Stimulated activated naive CD4-positive, alpha-beta T cell (primary cell): ENCODE results near the gene SCYL1.

Source experiments
- DNase-seq, 6 experiments: peaks; one replicate each; lab custom pipeline; 2025; lab: John Stamatoyannopoulos, UW

Gene SCYL1

GRCh38 chr11:65524741-65525545 lies at the start of gene SCYL1:
Gene SCYL1, plus strand, starts transcription at chr11:65525083. Its CDS starts 71 bp downstream, at chr11:65525154.
- peak; percentile 62 to 88 (median 84) for DNase-seq

DNA sequence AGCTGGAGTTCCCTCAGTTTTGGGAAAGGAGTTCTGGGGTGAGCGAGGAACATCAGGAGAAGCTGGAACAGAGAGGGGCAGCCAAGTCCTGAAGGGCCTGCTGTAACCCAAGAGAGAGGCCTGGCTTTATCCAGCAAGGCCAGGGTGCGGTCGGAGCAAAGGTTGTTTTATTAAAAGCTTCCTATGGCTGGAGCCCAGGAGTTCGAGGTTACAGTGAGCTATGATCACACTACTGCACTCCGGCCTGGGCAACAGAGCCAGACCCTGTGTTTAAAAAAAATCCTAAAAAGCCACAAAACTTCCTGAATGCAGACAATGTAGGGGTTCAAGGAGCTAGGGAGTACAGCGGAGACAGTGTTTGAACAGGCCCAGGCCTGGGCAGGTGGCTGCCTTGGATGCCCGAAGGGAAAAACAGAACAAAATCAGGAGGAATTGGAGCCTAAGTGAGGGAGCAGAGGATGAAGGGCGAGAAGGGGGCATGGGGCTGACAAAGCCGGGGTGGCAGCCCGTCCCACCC lies 48.2 kb upstream of the SCYL1 start:
- no peak for DNase-seq

DNA sequence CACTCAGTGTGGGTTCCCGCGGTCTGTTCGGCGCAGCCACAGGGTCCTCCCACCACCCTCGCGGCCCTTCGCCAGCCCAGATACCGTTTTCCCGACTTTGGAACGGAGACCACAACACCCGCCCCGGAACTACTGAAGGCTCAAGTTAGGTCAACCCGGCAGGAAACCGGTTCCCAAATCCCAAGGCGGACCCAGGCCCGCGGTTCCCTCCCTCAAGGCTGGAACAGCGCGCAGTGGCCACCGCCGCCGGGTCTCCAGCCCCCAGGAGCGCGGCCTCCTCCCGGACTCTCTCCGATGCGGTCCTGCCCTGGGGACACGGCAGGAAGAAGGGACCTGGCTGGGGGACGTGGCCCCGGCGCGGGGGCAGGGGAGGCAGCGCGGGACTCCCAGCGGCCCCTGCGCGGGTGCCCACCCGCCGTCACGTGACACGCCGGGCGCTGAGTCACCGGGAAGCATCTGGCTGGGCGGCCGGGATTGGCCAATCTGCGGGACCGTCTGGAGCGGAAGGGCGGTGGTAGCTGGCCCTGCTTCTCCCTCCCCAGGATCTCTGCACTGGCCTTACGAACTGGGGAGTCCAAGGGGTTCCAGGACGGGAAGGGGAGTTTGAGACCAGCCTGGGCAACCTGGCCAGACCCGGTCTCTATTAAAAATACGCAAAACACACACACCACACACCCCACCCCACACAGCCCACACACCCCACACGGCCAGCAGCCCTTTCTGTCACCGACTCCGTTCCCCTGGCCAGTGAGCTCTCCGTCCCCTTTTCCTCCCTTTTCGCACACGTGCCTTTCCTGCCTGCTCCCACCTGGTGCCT lies 47.5 kb upstream of the SCYL1 start:
- peak; percentile 62 to 83 (median 74) for DNase-seq

GRCh38 chr11:65478388-65479183 lies 46.3 kb upstream of the SCYL1 start:
- no peak for DNase-seq

DNA sequence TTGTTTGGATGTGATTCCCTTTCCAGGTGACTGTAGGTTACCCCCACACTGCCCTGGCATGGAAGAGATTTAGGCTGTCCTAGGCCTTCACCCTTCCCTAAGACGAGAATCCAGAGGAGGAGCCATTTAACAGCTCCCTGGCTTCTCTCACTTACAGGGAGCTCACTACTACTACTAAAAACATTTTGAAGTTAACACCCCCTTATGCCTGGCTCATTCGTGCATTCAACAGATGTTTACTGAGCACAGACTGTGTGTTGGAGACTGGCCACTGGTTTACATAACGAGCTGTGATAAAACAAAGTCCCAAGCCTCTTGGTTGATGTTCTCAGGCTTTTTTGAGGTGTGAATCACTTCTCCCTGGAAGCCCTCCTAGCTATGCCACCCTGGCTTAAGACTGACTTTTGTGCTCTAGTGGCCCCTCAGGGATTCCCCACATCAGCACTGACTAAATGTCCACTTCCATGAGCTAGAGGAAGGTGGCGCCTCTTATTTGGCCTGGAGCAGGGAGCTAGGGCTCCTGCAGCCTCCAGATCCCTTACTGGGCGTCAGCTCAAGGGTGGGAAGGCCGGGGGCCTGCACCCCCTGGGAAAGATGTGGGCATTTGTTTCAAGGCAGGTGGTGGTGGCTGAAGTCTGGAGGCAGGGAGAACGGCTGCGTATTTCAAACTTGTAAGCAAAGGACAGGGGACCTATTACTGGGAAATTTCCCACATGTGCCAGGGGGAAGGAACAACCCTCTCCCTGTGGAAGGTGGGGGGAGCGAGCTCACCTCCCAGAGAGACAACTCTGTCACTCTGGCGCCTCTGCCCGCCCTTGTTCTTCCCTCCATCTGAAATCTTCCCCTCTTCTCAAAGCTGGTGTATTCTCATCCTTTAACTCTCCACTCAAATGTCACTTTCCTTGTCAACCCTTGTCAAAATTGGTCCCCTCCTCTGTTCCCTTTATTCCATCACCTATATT lies 45.4 kb upstream of the SCYL1 start:
- no peak for DNase-seq

DNA sequence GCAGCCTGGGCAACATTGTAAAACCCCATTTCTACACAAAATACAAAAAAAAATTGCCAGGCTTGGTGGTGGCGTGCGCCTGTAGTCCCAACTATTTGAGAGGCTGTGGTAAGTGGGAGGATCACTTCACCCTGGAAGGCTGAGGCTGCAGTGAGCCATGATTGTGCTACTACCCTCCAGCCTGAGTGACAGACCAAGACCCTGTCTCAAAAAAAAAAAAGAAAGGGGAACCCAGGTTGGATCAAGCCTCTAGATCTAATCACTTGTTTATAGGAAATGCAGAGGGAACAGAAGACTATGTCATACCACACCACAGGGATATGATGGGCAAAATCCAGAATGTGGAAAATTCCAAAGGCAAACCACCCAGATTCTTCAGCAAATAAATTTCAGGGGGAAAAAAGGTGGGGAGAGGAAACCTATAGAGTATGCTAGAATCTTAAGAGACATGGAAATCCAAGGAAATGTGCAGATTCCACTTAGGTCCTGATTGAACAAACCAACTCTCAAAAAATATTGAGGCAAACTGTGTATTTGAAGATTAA lies 42.5 kb upstream of the SCYL1 start:
- DNase-seq = no peak

GRCh38 chr11:65485920-65486219 lies 39.0 kb upstream of the SCYL1 start:
- DNase-seq = no peak

DNA sequence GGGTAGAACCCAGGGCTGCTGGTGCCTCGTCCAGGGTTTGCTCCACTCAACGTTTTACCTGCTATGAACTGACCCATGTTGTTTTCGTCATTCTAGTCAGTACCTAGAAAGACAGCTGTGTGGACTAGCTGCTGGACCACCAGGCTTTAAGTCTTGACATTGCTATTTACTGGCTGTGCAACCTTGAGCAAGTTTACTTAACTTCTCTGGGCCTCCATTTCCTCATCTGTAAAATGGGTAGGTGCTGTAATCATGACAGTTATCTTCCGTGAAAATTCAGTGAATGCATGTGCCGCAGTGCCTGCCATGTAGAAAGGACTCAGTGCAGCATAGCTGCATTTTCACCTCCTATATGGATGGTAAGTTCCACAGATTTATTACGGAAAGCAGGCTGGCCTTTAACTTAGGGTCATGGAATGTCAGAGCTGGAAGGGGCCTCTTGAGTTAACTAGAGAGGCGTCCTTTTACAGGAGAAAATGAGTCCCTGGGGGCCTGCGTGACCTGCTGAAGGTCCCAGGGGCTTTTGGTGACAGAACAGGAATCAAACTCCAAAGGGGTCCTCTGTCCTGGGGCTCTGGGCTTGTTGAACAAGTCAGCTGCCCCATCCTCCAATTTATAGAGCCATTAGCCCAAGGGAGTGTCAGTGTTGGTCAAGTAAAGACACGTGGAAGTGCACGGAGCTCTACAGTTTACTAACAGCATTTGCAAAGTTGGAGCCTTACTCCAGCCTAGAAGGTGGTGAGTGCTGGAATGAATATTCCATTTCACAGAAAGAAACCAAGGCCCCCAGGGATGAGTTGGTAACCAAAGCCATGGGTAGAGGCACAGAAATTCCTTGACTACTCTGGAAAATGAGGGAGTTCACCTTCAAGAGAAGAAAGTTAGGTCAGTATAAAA lies 38.1 kb upstream of the SCYL1 start:
- no peak for DNase-seq

DNA sequence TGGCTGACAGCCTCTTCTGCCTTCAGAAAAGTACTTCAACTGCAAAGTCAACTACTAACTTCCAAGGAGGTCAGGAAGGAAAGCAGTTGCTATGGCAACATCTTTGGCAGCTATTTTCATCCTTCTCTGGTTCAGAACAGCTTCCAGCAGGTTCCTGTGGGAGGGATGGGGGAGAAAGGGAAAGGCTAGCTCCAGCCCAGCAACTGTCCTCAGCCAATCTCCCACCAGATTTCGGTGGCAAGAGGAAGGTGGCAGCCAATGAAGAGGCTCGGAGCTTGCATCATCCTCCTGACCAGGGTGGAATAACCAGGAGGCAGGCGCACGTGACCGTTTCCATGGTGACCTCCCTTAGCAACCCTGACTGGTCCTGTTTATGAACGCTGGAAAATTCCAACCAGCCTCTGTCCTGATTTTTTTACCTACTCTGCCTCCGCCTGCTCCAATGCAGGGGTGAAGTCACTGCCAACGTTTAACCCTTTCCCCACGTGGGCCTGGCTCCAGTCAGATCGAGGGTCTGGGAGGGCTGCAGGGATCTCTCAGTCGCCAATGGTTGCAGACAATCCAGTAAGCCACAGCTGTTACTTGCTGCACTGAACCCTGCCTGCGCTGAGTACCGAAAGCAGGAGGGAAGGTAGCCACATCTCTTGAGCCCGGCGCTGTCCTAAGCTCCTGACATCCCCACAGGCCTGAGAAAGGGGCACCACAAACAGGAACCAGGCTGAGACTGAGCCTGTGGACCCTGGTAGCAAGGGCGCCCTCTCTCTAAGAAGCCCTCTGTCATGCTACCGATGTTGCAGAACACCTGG lies 37.2 kb upstream of the SCYL1 start:
- peak in 1 of 6 experiments; percentile 64 for DNase-seq

DNA sequence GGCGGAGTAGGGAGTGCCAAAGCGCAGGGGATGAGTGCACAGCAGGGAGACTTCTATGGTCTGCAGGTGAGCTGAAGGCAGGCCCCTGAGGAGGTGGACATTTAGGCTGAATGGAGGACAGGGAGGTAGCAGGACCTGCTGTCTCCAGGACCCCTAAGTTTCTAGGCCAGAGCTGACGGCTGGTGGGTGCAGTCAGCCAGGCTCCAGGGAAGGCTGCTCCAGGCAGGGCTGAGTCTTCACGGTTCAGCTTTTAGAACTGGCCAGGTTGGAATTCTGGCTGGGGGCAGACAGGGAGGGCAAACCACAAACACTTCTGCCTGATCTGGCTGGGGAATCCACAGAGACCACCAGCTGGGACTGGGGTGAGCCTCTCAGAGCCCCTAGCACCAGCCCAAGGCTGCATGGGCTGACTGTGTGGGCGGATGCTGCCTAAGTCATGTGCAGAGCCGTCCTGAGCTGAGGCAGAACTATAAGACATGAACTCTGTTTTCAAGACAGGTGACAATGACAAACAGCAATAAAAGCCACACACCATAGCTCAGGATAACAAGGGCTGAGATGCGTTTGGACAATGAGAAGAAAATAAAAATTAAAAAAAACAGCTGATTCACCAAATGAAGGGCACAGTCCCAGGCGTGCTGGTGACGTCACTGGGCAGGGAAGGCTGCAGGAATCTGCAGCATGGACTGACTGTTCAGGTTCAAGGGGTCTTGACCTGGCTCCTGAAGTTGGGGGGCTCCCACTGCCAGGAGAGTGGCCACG lies 36.4 kb upstream of the SCYL1 start:
- no peak for DNase-seq

GRCh38 chr11:65489035-65489705 lies 35.7 kb upstream of the SCYL1 start:
- no peak for DNase-seq

GRCh38 chr11:65489706-65490320 lies 35.1 kb upstream of the SCYL1 start:
- DNase-seq = no peak

- DNase-seq = no peak
Measured at GRCh38 chr11:65491163-65491465, 33.8 kb upstream of the SCYL1 start.

GRCh38 chr11:65491614-65492386 lies 33.1 kb upstream of the SCYL1 start:
- DNase-seq = no peak

- DNase-seq = no peak
Measured at GRCh38 chr11:65492387-65492636, 32.6 kb upstream of the SCYL1 start.

DNA sequence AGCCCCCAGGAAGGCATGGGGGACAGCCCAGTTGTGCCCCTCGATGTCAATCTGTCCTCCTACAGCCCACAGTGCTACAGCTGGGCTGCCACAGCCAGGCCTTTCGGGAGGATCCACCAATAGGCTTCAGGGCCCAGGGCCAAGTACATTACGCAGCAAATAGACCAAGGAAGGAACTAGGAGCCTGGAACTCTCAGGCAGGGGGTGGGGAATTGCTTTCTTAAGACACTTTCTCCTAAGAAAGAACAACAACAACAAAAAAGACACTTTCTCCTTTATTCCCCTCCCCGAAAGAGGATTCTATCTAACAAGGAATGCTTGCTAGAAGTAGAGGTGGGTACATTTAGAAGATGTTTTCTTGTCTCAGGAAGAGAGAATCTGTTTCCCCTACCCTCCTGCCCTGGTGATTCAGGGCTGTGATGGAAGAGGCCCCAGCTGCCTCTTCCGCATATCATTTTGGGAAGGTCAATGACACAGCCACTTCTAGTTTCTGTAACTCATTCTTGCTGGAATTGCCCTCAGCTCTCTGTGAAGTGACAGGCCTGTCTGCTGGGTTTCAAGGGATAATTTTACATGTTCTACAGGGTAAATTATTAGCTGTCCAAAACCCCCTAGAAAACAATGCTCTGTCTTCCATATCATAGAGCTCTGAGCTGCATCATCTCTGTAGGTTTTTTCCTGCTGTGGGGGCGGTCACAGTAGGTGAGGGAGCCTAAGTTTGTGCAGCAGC lies 32.1 kb upstream of the SCYL1 start:
- DNase-seq = no peak
